ENCODE results near the gene SNTB2.
A peak's percentile ranks its signal among the peaks of the same experiment; 100 is the strongest.

- TF ChIP-seq POLR2AphosphoS5 (IDR thresholded peaks at IDR 0.05; ENCODE audit: borderline replicate concordance, low read depth, low read length): peak; percentile 22; the same call in 1 of the 2 replicates
- no peak for TF ChIP-seq EZH2 (IDR thresholded peaks at IDR 0.05)
These were observed 89.5 kb downstream of the SNTB2 start for GRCh38 chr16:69276148-69277115.
